K562 (cell line): ENCODE results near the gene PIK3R1.

Source experiments
- EGR1 ChIP-seq: fragments of 450-650 bp; conservative IDR thresholded peaks from 2 replicates; pipeline ENCODE4 v1.6.1; 2017; ENCODE audit warnings: mild to moderate bottlenecking
- GABPA ChIP-seq: fragments of 200-800 bp; sonication (Bioruptor generic); conservative IDR thresholded peaks from 2 replicates; pipeline ENCODE4 v1.6.1; 2016; ENCODE audit warnings: low read depth, missing genetic modification characterization, missing compliant biosample characterization
- HDAC6 ChIP-seq: IDR thresholded peaks from 2 replicates; pipeline ENCODE4 v1.6.1; 2012; ENCODE audit warnings: low read depth, mild to moderate bottlenecking, control low read depth, inconsistent platforms, low read length, moderate library complexity
- TBP ChIP-seq: optimal IDR thresholded peaks from 2 replicates; pipeline ENCODE3; 2011; ENCODE audit warnings: low read depth, low read length, improper control_type of control experiment
- TF ChIP-seq, protein P1 (sequence below), 3 experiments: IDR thresholded peaks in 2 of 3; conservative IDR thresholded peaks in 1 of 3; 2 replicates each; pipeline ENCODE4 v1.5.1; 2011 to 2012; ENCODE audit warnings: low read length in 3 of 3, mild to moderate bottlenecking in 3 of 3, control low read depth in 2 of 3, improper control_type of control experiment in 1 of 3, inconsistent platforms in 1 of 3, low read depth in 1 of 3, mixed read lengths in 1 of 3, moderate library complexity in 1 of 3; ENCODE audit not compliant: insufficient read depth in 2 of 3

DNA sequence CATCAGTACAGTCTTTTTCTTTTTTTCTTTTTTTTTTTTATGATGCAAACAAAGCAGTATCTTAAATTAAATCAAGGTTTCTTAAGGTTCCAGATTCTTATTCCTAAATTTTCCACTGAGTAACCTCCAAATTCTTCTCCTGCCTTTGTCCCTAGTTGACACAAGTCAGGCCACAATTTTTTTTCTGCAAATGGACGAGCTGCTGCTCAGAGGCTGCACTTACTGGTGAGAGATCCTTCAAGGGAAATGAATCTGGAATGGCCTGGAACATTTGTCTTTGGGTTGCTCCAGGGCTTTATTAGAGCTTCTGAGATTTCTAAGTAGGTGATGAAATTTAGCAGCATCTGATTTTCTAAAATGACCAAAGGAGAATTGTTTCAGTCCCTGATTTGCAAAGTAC is 39.3 kb downstream of the PIK3R1 start:
- TF ChIP-seq EGR1 (no peak), GABPA (tag) (no peak), TBP (no peak), HDAC6 (no peak)
- TF ChIP-seq, protein P1, sequence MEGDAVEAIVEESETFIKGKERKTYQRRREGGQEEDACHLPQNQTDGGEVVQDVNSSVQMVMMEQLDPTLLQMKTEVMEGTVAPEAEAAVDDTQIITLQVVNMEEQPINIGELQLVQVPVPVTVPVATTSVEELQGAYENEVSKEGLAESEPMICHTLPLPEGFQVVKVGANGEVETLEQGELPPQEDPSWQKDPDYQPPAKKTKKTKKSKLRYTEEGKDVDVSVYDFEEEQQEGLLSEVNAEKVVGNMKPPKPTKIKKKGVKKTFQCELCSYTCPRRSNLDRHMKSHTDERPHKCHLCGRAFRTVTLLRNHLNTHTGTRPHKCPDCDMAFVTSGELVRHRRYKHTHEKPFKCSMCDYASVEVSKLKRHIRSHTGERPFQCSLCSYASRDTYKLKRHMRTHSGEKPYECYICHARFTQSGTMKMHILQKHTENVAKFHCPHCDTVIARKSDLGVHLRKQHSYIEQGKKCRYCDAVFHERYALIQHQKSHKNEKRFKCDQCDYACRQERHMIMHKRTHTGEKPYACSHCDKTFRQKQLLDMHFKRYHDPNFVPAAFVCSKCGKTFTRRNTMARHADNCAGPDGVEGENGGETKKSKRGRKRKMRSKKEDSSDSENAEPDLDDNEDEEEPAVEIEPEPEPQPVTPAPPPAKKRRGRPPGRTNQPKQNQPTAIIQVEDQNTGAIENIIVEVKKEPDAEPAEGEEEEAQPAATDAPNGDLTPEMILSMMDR (IDR thresholded peaks at IDR 0.05 in 2 of 3, conservative IDR thresholded peaks at IDR 0.05 in 1 of 3; ENCODE audit: insufficient read depth in 2 of 3, low read depth in 1 of 3, low read length in 3 of 3) = no peak
